A673 (cell line): ENCODE results near the gene XPO6. TPM values are rescaled to one million over a fixed set of nuclear protein-coding genes. Genes with fewer than 3 reads are reported as not detected.

Experiments used
- BruUV-seq: library from RNA; stranded (reverse); fragments of 400-500 nt; replicated peaks from 2 replicates; lab custom pipeline; 2021; lab: Mats Ljungman, UMichigan
- CTCF ChIA-PET: fragments of 300-600 bp; sonication (Branson Sonifier 250); formaldehyde crosslinking; loops from one replicate; lab custom pipeline; 2022; ENCODE audit warnings: antibody characterized with exemption; lab: Charles Lee
- POLR2A ChIA-PET: fragments of 300-600 bp; sonication (Branson Sonifier 250); formaldehyde crosslinking; loops from one replicate; lab custom pipeline; 2022; ENCODE audit warnings: antibody characterized with exemption; ENCODE audit not compliant: low non-redundant PET; lab: Charles Lee
- DNase-seq: peaks from one replicate; pipeline ENCODE4 v3.0.0-alpha.2; 2015; ENCODE audit warnings: low spot score
- H3K27ac ChIP-seq: fragments of 200-600 bp; sonication (generic); 2 replicates; pipeline ENCODE4 v1.5.1; 2016; ENCODE audit warnings: mixed run types, low read depth, mild to moderate bottlenecking, mixed read lengths, antibody characterized with exemption, low read length; ENCODE audit not compliant: poor library complexity, severe bottlenecking
- H3K27me3 ChIP-seq: fragments of 200-600 bp; sonication (generic); replicated peaks from 2 replicates; pipeline ENCODE4 v1.6.1; 2017; ENCODE audit warnings: mixed run types, low read depth, mild to moderate bottlenecking, mixed read lengths, antibody characterized with exemption, low read length; ENCODE audit not compliant: insufficient read depth, poor library complexity
- H3K36me3 ChIP-seq: fragments of 200-600 bp; sonication (generic); 2 replicates; pipeline ENCODE4 v1.6.1; 2016; ENCODE audit warnings: mixed run types, mild to moderate bottlenecking, mixed read lengths, antibody characterized with exemption, low read length; ENCODE audit not compliant: insufficient read depth, poor library complexity, severe bottlenecking
- H3K4me1 ChIP-seq: fragments of 200-600 bp; sonication (generic); 2 replicates; pipeline ENCODE4 v1.6.1; 2017; ENCODE audit warnings: mixed run types, mild to moderate bottlenecking, mixed read lengths, antibody characterized with exemption, low read length; ENCODE audit not compliant: insufficient read depth, poor library complexity, severe bottlenecking
- H3K4me3 ChIP-seq: fragments of 200-600 bp; sonication (generic); 2 replicates; pipeline ENCODE4 v1.5.1; 2016; ENCODE audit warnings: low read depth, mixed run types, mild to moderate bottlenecking, mixed read lengths, low read length; ENCODE audit not compliant: poor library complexity, severe bottlenecking
- H3K9me3 ChIP-seq: fragments of 200-600 bp; sonication (generic); 2 replicates; pipeline ENCODE4 v1.6.1; 2016; ENCODE audit warnings: mixed run types, low read depth, mild to moderate bottlenecking, mixed read lengths, antibody characterized with exemption, low read length; ENCODE audit not compliant: poor library complexity, severe bottlenecking
- EZH2 ChIP-seq: fragments of 200-600 bp; sonication (generic); IDR thresholded peaks from 2 replicates; pipeline ENCODE4 v1.6.1; 2017; ENCODE audit warnings: borderline replicate concordance, low read depth, mild to moderate bottlenecking, mixed read lengths, antibody characterized with exemption, low read length; ENCODE audit not compliant: poor library complexity, severe bottlenecking
- intact Hi-C: fragments of 100-400 bp; cut with micrococcal nuclease; formaldehyde crosslinking; loops from one replicate; pipeline ENCODE4 v1.10.0; 2022; ENCODE audit not compliant: unreplicated experiment
- total RNA-seq: library from RNA; stranded (reverse); gene quantifications from 2 replicates; pipeline ENCODE4 v1.2.3, GENCODE V29; 2021
- TF ChIP-seq, protein P1 (sequence below): fragments of 300-800, 200-600 bp; sonication (generic); conservative IDR thresholded peaks from 2 replicates; pipeline ENCODE4 v1.5.1; 2017; ENCODE audit warnings: low read depth, mild to moderate bottlenecking, antibody characterized with exemption, low read length, moderate library complexity, mixed read lengths

Gene XPO6
- total RNA-seq, 1 experiment from 2014 or later = 155 TPM

DNA sequence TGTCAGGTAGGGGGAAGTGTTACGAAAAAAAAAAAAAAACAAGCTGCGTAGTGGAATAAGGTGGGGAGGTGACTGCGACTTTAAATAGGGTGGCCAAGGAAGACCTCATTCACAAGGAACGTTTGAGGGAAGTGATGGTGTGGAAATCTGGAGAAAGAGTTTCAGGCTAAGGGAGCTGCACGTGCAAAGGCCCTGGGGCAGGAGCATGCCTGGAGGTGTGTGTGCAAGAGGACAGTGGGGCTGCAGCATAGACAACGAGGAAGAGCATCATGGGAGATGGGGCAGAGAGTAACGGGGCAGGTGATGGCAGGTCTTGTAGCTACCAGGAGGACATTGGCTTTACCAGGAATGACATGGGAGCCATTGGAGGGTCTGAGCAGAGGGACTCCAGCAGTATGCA lies 160.3 kb downstream of the XPO6 start:
- intact Hi-C loops = no loop called here
- Histone ChIP-seq H3K27me3 (no peaks in the 10 kb centered on the region), H3K4me3 (no peak overlapping the region), H3K27ac (no peak overlapping the region), H3K9me3 (peaks cover 6% of the 10 kb centered on the region), H3K4me1 (no peaks in the 10 kb centered on the region), H3K36me3 (no peaks in the 10 kb centered on the region)
- DNase-seq = no peak
- BruUV-seq = no TSS peak
- POLR2A ChIA-PET = interaction anchor here (0.6 kb wide), 2 partner anchors 21 to 39 kb away, joined by 3 to 4 read pairs; no protein-coding TSS in a partner anchor
- TF ChIP-seq EZH2 = no peak
- TF ChIP-seq, protein P1, sequence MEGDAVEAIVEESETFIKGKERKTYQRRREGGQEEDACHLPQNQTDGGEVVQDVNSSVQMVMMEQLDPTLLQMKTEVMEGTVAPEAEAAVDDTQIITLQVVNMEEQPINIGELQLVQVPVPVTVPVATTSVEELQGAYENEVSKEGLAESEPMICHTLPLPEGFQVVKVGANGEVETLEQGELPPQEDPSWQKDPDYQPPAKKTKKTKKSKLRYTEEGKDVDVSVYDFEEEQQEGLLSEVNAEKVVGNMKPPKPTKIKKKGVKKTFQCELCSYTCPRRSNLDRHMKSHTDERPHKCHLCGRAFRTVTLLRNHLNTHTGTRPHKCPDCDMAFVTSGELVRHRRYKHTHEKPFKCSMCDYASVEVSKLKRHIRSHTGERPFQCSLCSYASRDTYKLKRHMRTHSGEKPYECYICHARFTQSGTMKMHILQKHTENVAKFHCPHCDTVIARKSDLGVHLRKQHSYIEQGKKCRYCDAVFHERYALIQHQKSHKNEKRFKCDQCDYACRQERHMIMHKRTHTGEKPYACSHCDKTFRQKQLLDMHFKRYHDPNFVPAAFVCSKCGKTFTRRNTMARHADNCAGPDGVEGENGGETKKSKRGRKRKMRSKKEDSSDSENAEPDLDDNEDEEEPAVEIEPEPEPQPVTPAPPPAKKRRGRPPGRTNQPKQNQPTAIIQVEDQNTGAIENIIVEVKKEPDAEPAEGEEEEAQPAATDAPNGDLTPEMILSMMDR = no peak
- CTCF ChIA-PET = interaction anchor here (0.6 kb wide), 1 partner anchor 79 kb away, joined by 3 read pairs; no protein-coding TSS in a partner anchor

Other genes with a start within 250 kb of the XPO6 start
- 0.26 TPM in 1 of 2 replicates, not detected in the other for gene GSG1L, start 148.3 kb downstream of the XPO6 start, total RNA-seq
- gene SBK1, start 80.6 kb upstream of the XPO6 start, total RNA-seq = 22.2 and 26.8 TPM in 2 replicates
- 1.6 and 2.6 TPM in 2 replicates for gene NPIPB6, start 151.5 kb upstream of the XPO6 start, total RNA-seq
- gene EIF3CL, start 191.9 kb upstream of the XPO6 start, total RNA-seq = 53.7 and 109 TPM in 2 replicates